HG02642 (cell line): ENCODE measurements around the gene VKORC1L1.

Experiments used
- ATAC-seq: cut with Tn5 transposase; IDR thresholded peaks from one replicate; pipeline ENCODE4 v1.9.1; 2021; ENCODE audit warnings: mild to moderate bottlenecking; ENCODE audit not compliant: unreplicated experiment, poor library complexity

The VKORC1L1 gene

DNA sequence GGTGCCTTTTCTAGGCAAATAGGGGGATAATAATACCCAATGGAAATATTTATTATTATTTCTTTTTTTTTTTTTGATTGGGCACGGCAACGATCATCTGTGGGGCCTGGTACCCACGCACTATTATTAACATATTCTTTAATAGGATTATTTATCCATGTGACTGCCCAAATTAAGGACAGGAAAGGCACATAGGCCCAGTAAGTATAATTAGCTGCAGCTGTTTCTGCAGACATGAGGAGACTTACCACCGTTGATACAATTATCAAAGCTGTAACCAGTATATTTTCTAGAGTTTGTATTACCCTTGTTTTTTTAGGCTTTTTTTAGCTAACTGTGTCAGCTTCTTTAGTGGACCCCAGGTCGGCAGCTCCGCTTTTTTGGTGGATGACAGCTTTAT lies 134.4 kb downstream of the VKORC1L1 start:
- no peak for ATAC-seq
